Stimulated activated CD4-positive, alpha-beta T cell treated with anti-CD3 and anti-CD28 coated beads, Interleukin-2, amount 100 ng/mL, for 48 hours (primary cell): Measurements from ENCODE around the gene RPAP3.

Experiments
- DNase-seq, 2 donors: peaks; one replicate each; pipeline ENCODE4 v3.0.0-alpha.2; 2020

RPAP3 gene

DNA sequence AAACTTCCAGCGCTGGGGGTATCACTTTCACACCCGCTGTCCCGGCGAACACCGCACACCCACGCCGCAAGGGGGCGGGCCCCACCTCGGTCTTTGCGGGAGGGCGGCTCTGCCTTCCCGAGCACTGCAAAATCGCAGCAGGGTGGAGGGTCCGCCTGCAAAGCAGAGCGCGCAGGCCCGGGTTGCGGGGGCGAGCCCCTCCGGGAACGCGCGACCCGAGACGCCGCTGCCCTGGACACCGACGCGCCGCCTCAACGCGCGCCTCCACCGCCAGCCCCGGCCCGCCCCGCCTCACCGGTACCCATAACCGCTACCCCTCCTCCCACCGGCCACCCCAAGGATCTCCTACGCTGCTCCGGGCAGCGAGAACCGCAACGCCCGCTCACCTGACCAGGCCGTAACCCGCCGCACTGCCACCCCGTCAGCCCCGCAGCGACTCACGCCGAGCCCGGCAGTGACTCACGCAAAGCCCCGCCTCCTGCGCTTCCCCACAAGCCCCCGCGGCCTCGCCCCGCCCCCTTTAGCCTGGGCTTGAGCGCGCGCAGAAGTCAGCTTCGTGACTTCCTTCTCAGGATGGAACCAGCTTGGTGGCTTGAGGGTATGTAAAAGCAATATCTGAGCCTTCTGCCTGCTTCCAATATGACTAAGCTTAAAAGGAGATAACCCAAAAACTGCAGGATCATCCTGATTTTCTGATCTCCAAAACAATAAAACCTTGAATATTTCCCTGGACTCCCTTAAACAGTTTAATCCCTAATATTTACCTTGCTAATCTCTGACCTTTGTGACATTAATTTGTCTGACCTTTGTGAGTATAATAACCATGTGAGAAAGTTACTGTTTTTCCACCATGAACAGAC, at the start of gene RPAP3:
Gene RPAP3, minus strand, starts transcription at position 465 of the 860 bp plus-strand sequence. CDS start 3,190 bp downstream, outside the sequence.
- DNase-seq: peak; percentile 98 to 99

GRCh38 chr12:47754881-47755280, 49.1 kb upstream of the RPAP3 start:
- DNase-seq: no peak

DNA sequence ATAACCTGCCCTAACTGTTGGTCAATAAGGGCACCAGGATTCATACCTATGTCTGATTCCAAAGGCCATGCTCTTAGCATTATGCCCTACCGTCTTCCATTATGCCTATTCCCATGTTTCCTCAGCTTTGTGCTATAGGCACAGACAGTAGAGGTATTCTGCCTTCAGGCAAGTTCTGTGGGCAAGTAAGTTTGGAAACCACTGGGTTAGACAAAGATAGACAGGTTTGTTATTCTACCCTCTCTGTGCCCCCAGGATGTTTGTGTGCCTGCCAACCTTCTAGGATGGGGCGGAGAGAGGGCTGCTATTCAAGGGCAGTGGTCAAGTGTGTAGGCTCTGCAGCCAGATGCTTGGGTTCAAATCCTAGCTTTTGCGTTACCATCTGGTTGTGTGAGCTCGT, 48.3 kb upstream of the RPAP3 start:
- DNase-seq: no peak

GRCh38 chr12:47753021-47754001, 47.5 kb upstream of the RPAP3 start:
- no peak for DNase-seq

DNA sequence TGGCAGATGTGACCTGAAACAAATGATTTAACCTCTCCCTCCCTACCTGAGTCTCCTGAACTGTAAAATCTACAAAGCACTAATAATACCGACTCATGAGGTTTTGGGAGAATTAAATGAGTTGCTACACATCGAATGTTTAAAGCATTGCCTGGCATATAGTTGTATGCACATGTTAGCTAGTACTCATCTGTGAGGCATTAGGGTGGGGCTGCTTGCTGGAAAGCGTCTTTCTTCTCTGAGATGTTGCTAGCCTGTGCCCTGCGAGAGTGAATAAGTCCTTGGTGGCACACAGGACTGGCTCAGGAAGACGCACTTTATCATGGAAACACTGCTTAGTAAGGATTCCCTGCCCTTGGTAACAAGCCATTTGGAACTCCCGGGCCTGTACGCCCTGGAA, 46.7 kb upstream of the RPAP3 start:
- DNase-seq: no peak

DNA sequence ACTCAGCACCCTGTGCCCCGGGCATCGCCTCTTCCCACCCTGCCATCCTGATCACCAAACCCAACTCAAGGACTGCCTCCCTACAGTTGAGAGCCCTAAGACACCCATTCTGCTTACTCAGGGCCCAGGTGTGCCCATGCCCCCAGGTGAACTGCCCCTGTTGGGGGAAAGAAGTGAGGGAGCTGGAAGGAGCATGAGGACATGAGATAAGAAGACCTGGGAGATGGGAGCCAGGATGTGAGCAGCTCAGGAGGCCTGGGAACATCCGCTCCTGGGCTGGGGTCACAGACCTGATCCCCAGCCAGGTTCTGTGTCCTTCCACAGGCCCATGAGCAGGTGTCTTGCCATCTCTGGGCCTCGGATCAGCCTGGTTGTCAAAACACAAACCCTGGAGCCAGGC, 46.3 kb upstream of the RPAP3 start:
- no peak for DNase-seq

- DNase-seq: no peak
Measured at GRCh38 chr12:47751561-47751960, 45.7 kb upstream of the RPAP3 start.

DNA sequence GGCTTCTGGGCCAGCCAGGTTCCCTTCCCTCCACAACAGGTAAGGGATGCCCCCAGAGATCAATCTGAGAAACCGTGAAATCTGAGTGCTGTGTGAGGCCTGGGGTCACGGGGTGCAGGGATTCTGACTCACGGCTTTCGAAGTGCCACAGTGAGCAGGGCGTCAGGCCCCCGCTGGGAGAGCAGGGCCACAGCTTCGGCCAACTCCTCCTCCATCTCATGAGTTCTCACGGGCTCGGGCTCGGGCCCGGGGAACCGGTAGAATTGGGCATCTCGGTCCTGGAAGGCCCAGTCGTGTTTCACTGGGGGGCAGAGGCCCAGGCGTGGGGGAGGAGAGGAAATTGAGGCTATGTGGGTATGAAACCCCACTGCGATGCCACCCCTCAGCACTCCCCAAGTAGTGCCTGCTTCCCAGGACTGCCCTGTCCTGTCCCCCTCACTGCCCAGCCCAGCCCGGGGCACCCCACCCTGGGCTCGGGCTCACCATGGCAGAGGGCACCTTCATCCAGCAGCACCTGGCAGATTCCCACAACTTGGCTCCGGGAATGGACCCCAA, 45.2 kb upstream of the RPAP3 start:
- DNase-seq: no peak

GRCh38 chr12:47750229-47750798, 44.5 kb upstream of the RPAP3 start:
- DNase-seq: no peak

DNA sequence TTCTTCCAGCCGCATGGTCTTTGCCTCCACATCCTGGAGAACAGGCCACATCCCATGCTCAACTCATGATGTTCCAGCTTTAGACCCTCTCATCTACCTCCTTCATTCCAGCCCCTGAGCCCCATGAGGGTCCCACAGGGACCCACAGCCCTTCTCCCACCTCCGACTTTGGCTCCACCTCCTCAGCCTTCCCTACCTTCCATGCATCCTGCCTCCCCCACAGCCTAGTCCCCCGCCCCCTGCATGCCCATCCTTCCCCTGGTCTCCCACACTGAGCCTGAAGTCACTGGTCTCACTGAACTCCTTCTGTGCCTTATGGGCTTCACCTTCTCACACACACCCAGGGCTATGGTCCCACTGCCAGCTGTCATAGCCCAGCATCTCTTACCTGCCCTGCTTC, 43.1 kb upstream of the RPAP3 start:
- DNase-seq: no peak

GRCh38 chr12:47748507-47748828, 42.6 kb upstream of the RPAP3 start:
- no peak for DNase-seq

DNA sequence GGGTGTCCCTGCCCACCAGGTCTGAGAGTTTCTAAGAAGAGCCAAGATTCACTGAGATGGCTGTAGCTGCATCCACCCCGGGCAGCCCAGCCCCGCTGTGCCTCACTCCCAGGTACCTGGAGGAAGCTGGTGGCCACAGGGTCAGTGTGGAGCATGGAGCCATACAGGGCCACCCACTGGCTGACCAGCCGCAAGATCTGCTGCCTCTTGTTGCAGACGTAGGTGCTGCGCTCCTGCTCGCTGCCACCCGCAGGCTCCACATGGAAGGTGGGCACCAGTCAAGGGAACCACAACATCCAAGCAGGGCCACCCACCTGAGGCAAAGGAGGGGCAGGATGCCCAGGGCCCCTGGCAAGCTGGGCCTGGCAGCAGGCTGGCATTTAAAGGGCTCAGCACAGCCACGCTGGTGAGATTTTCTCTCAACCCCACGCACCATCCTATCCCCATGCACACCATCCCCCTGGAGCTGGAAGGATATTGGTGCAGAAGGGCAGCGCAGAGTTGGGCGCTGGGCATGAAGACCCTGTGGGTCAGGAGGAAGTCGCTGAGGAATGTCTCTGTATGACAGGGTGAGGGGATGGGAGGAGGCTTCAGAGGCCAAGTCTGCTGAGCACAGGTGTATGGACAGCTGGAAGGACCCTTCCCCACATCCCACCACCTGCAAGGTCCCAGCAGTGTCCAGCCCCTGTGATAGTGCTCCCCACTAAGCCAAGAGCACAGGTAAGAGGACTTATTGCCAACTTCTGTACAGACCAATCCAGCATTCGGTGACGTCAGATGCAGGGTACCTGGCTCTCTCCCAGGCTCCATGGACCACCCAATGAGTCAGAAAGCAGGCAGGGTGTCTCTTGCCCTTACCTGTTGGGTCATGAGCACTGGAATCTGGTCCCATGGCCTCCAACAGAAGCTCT, 42.0 kb upstream of the RPAP3 start:
- no peak for DNase-seq

GRCh38 chr12:47747126-47747525, 41.3 kb upstream of the RPAP3 start:
- DNase-seq: no peak

- no peak for DNase-seq
Measured at GRCh38 chr12:47746523-47746922, 40.7 kb upstream of the RPAP3 start.

GRCh38 chr12:47746073-47746472, 40.2 kb upstream of the RPAP3 start:
- DNase-seq: no peak

DNA sequence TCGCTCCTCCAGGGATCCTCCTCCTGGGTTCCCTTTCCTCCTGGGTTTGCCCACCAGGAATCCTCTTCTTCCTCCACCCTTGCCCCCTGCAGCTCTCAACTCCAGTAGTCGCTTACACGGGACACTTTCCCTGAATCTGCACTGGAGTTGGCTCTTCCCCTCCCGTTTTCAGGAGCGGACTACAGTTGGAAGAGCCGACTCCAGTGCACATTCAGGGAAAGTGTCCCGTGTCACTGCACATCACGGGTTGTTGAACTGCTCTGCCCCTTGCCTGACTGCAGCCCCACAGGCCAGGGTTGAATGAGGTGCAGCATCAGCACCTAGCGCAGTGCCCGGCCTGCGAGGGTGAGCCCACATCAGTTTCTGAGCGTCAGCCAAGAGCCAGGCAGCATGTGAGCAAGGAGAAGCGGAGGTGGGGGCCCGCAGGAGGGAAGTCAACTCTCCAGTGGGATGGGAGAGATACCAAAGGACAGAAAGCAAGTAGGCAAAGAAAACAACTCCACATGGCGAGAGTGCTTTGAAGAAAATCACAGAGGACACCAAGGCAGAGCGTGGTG, 39.7 kb upstream of the RPAP3 start:
- DNase-seq: no peak

DNA sequence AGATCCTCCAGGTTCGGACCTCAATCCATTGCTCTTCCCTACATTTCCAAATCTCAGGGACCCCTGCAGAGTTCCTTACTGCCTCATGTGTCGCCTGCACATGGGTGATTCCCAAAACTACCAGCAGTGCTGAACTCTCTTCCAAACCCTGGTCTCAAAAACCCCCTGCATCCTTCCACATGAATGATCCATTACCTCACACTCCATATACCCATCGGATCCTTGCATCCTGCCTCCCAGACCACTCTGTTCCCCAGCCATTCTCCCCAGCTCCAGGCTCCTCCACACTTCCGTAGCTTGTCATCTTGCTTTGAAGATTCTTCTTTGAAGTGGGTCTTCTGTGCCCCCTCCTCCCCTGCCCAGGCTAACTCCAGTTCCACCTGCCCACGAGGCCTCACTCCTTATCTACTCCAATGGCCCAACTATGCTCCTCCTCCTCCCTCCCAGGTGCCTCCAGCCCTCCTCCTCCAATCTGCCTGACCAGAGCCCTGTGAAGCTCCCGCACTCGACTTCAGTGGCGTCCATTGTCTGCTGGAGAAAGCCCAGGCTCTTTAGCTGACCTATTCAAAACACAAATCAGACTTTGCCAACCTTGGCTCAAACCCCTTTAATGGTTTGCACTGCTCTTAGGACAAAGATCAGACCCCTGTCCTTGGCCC, 39.1 kb upstream of the RPAP3 start:
- no peak for DNase-seq

GRCh38 chr12:47744005-47744651, 38.3 kb upstream of the RPAP3 start:
- DNase-seq: peak; percentile 31 to 44

GRCh38 chr12:47743311-47743860, 37.6 kb upstream of the RPAP3 start:
- DNase-seq: no peak

DNA sequence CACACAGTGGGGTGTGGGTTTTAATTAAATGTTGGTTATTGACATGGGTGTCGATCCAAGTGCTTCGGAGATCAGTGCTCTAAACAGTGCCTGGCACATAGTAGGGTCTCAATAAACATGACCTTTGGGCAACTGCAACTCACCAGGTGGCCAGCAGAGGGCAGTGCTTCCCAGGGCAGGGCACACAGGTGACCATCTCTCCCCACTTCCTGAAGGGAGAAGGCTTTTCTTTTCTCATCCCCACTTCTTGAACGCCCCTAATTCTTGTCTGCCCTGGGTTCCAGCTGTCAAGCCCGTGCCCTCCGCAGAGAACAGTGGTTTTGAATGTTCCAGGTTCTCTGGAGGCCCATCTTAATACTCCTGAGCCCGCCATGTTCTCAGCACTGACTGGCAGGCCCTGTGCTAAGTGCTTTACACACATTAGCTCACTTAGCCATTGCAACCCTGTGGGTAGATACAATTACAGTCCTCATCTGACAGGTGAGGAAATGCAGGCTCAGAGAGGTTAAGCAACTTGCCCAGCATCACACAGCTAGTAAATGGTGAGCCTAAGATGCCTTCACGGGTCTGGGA, 36.5 kb upstream of the RPAP3 start:
- DNase-seq: peak; percentile 75 to 85
